ENCODE measurements around the gene PRDX5. TPM values are rescaled to one million over a fixed set of nuclear protein-coding genes. Genes with fewer than 3 reads are reported as not detected.
"Not testable (repeated sequence)": the region's sequence is repeated elsewhere in the genome, so short reads cannot be mapped to it uniquely, and the experiment has no call there.

Gene PRDX5
- total and polyA plus RNA-seq, 7 donors = 122 to 323 (median 178) TPM

- Histone ChIP-seq H3K36me3 (ENCODE audit: insufficient read depth in 1 of 2, low read depth in 1 of 2) (peaks cover 5 to 28% of the 10 kb centered on the region in 2 donors), H3K4me3 (peak overlapping the region; percentile 46), H3K27me3 (ENCODE audit: insufficient read depth in 3 of 3, low read length in 2 of 3) (no peaks in the 10 kb centered on the region), H3K27ac (peak overlapping the region; percentile 83), H3K9me3 (no peaks in the 10 kb centered on the region), H3K4me1 (peaks cover 31% of the 10 kb centered on the region)
- intact Hi-C loops (cut with DNase I) = no loop called here
- 26 to 49% (median 34%) methylated on average over 18 of the region's 18 CpGs for WGBS, 3 donors
- ATAC-seq (peak; percentile 14 to 46 (median 36)), DNase-seq (peak; percentile 80 to 91)
- no peak for TF ChIP-seq CTCF (IDR thresholded peaks at IDR 0.05)
Measured at GRCh38 chr11:64313491-64314145, 4.3 kb upstream of the PRDX5 start.

GRCh38 chr11:64314146-64314804 is 3.6 kb upstream of the PRDX5 start:
- intact Hi-C loops (cut with DNase I) = no loop called here
- H3K9me3 ChIP-seq = no peaks in the 10 kb centered on the region
- H3K4me1 ChIP-seq = peaks cover 31% of the 10 kb centered on the region
- DNase-seq = no peak
- no peak for TF ChIP-seq CTCF (IDR thresholded peaks at IDR 0.05)
- H3K27ac ChIP-seq = peak overlapping the region; percentile 83
- peaks cover 5 to 28% of the 10 kb centered on the region in 2 donors for H3K36me3 ChIP-seq (ENCODE audit: insufficient read depth in 1 of 2, low read depth in 1 of 2)
- peak overlapping the region; percentile 46 for H3K4me3 ChIP-seq
- 45 to 61% (median 59%) methylated on average over 18 to 19 of the region's 19 CpGs for WGBS, 3 donors
- H3K27me3 ChIP-seq (ENCODE audit: insufficient read depth in 3 of 3, low read length in 2 of 3) = no peaks in the 10 kb centered on the region
- ATAC-seq = no peak

- Histone ChIP-seq H3K36me3 (ENCODE audit: insufficient read depth in 1 of 2, low read depth in 1 of 2) (peaks cover 5 to 28% of the 10 kb centered on the region in 2 donors), H3K27me3 (ENCODE audit: insufficient read depth in 3 of 3, low read length in 2 of 3) (no peaks in the 10 kb centered on the region), H3K9me3 (no peaks in the 10 kb centered on the region), H3K27ac (no peak overlapping the region), H3K4me3 (no peak overlapping the region), H3K4me1 (peaks cover 31% of the 10 kb centered on the region)
- no peak for DNase-seq
- intact Hi-C loops (cut with DNase I) = no loop called here
- 82 to 85% (median 84%) methylated on average over 24 of the region's 24 CpGs for WGBS, 3 donors
- ATAC-seq = no peak
- no peak for TF ChIP-seq CTCF (IDR thresholded peaks at IDR 0.05)
Measured at GRCh38 chr11:64314805-64315561, 2.9 kb upstream of the PRDX5 start.

- 56 to 64% (median 63%) methylated on average over 24 to 25 of the region's 25 CpGs for WGBS, 3 donors
Measured at GRCh38 chr11:64315667-64316526, 2.0 kb upstream of the PRDX5 start.

More at GRCh38 chr11:64315667-64316526, 2.0 kb upstream of the PRDX5 start:
- ATAC-seq; DNase-seq; H3K9me3 ChIP-seq; intact Hi-C loops (cut with DNase I); H3K27me3 ChIP-seq (ENCODE audit: insufficient read depth in 3 of 3, low read length in 2 of 3): not testable (repeated sequence)
- H3K4me3 ChIP-seq = peak overlapping the region; percentile 86
- H3K27ac ChIP-seq = peak overlapping the region; percentile 99
- H3K4me1 ChIP-seq = peaks cover 31% of the 10 kb centered on the region
- peaks cover 7 to 28% of the 10 kb centered on the region in 2 donors for H3K36me3 ChIP-seq (ENCODE audit: insufficient read depth in 1 of 2, low read depth in 1 of 2)

Data from psoas muscle (tissue), 8 donors.